GM19397 (cell line): ENCODE data around the gene OXSM.

ENCODE experiments used
- ATAC-seq: cut with Tn5 transposase; IDR thresholded peaks from one replicate; pipeline ENCODE4 v1.9.1; 2021; ENCODE audit warnings: mild to moderate bottlenecking, moderate library complexity; ENCODE audit not compliant: unreplicated experiment

The OXSM gene

GRCh38 chr3:25801786-25802185 is 11.9 kb downstream of the OXSM start:
- ATAC-seq: no peak

- no peak for ATAC-seq
Measured at GRCh38 chr3:25803833-25804232, 13.9 kb downstream of the OXSM start.

GRCh38 chr3:25804676-25805075 is 14.8 kb downstream of the OXSM start:
- ATAC-seq: no peak

- no peak for ATAC-seq
Measured at GRCh38 chr3:25812644-25813043, 22.8 kb downstream of the OXSM start.

- ATAC-seq: no peak
Measured at GRCh38 chr3:25817107-25817506, 27.2 kb downstream of the OXSM start.

DNA sequence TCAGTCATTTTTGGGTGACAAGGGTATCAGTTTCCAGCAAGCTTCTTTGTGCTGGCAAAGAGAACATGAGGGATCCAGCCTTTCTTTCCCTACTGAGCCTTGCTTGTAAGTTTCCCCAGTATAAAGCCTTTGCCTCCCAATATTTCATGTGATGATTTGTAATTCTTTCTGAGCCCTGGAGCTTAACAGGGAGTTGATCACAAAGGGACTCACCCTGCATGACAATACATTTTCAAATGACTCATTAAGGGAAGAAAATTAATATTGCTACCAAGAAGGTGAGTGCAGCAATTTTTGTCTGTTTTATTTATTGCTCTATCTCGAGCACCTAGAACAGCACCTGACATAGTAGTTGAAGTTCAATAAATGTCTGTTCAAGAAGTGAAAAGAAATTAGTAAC is 27.7 kb downstream of the OXSM start:
- no peak for ATAC-seq

DNA sequence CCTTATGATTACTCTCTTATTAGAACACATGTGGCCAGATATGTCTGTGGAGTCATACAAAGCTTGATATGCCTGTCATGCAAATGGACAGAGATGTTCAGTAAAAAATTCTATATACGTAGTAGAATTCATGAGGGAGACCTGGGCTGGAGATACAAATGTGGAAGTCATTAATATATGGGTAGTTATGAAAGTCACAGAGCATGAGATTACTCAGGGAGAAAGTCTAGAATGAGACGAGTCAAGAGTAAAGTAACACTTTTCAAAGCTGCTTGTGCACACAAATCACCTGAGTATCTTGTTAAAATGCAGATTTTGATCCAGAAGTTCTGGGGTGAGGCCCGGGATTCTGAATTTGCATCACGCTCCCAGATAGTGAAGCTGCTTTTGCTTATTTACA is 28.4 kb downstream of the OXSM start:
- no peak for ATAC-seq

DNA sequence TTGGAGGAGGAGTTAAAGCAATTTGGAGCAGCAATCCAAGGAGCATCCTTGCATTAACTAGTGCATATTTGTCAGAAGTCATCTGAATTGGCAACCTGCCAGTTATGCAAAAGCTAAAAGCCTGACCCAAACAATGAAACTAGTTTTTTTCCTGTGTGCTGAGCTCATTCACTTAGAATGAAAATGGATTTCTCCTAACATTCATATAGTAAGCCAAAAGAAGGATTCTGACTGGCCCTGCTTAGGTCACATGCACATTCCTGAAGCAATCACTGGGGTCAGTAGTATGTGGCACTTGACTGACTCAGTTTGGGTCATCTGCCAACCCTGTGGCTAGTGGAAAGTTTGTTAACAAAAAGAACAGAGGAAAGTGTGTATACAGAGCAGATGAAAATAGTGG is 30.5 kb downstream of the OXSM start:
- ATAC-seq: no peak

DNA sequence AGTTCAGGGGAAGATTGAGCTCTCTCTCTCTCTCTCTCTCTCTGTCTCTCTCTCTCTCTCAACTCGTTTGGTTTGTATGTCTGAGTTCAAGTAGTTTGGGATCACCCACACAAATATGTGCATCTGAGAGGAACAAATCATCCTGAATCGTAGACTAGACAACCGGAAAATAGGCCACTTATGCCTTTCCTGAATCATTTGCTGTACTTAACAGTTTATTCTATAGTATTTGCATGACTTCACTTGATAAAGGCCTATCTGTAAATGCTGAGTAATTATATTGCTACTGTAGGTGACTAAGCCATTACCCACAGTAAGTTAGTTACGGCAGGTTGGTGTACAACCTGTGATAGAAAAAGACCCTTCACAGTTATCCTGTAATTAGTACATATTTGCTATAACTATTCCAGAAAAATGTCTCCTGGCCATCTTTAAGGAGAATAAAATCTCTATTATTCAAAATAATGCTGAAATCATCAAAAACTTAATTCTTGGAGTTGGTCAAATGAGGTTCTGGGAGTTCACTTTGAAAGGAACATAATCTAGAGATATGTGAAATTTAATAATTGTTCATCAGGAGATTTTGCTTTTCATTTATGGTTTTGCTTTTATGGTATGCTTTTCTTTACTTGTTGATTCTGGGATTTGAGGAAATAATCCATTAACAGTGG is 31.1 kb downstream of the OXSM start:
- ATAC-seq: no peak

- no peak for ATAC-seq
Measured at GRCh38 chr3:25821746-25822573, 32.1 kb downstream of the OXSM start.

GRCh38 chr3:25823314-25823713 is 33.4 kb downstream of the OXSM start:
- no peak for ATAC-seq

GRCh38 chr3:25826510-25826909 is 36.6 kb downstream of the OXSM start:
- ATAC-seq: no peak

- ATAC-seq: no peak
Measured at GRCh38 chr3:25830373-25831280, 40.7 kb downstream of the OXSM start.

DNA sequence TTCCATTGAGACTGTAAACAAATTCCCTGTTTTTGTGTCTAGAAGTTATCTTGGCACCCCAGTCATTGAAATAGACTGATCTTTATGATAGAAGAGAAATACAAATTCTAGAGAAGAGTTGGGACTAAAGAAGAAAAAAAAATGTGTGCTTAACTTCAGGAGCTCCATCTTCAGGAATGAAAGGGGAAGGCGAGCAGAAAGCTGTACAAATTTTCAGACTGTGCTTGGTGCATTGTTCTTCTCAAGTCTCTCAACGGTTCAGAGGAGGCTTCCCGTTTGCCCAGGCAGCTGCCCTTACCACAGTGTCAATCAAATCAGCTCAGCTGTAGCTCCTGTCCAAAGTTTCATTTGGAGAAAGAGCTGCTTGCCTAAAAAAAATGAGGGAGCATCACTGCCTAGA is 41.7 kb downstream of the OXSM start:
- no peak for ATAC-seq

DNA sequence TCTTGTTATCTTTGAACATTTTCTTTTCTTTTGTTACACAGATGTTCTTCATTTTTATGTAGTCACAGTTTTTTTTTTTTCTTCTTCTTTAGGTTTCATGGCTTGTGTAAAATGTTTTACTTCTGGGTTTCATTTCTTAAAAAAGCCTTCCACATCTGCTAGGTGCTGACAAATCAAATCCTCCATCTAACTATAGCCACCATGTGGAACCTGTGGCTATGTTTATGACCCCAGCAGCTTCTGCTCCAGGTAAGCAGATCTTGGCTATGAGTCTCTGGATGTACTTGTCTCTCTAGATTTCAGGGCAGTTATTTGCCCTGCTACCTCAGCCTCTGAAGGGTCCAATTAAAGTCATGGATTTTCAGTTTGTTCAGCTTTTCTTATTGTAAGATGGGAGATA is 44.5 kb downstream of the OXSM start:
- peak; percentile 59 for ATAC-seq

GRCh38 chr3:25836579-25836978 is 46.7 kb downstream of the OXSM start:
- no peak for ATAC-seq

GRCh38 chr3:25837038-25837437 is 47.1 kb downstream of the OXSM start:
- ATAC-seq: no peak

DNA sequence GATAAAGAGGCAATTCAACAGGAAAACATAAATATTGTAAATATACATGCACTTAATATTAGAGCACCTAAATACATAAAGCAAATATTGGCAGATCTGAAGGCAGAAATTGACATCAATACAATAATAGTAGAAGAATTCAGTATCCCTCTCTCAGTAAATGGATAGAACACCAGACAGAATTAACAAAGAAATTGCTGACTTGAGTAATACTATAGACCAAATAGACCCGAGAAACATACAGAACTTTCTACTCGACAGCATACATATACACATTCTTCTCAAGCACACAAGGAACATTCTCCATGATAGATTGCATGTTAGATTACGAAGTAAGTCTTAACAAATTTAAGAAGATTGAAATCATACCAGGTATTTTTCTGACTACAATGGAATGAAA is 50.2 kb downstream of the OXSM start:
- ATAC-seq: no peak

DNA sequence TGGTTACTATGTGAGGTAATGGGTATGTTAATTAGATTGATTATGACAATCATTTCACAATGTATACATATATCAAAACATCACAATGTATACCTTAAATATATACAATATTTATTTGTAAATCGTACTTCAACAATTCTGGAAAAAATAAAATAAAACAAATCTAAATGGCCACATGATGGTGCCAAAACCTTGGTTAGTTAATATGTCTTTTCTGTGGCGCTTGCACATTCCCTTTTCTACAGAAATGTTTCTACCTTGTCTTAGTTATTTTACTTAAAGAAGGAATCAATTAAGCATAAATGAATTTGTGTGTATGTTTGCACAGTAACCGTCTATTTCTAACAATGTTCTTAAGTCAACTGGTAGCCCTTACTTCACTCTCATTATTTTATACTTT is 53.4 kb downstream of the OXSM start:
- ATAC-seq: no peak
